Choroid plexus epithelial cell (primary cell): ENCODE results near the gene NHSL1.

Source experiments
- DNase-seq: peaks from one replicate; pipeline ENCODE4 v3.0.0-alpha.2; 2010; ENCODE audit warnings: low read depth
- H3K4me3 ChIP-seq: 2 replicates; pipeline ENCODE4 v1.5.1; 2011; ENCODE audit warnings: low read depth, mild to moderate bottlenecking, control low read depth, low read length, moderate library complexity
- CTCF ChIP-seq: conservative IDR thresholded peaks from 2 replicates; pipeline ENCODE4 v1.5.1; 2011; ENCODE audit warnings: low read depth, mild to moderate bottlenecking, control low read depth, inconsistent platforms, low read length, moderate library complexity

Gene NHSL1

GRCh38 chr6:138484018-138484731 is 15.1 kb downstream of the NHSL1 start:
- DNase-seq = no peak
- no peak overlapping the region for H3K4me3 ChIP-seq
- TF ChIP-seq CTCF = no peak

GRCh38 chr6:138482816-138483215 is 16.5 kb downstream of the NHSL1 start:
- no peak for DNase-seq
- TF ChIP-seq CTCF = no peak
- no peak overlapping the region for H3K4me3 ChIP-seq

- no peak for TF ChIP-seq CTCF
- no peak overlapping the region for H3K4me3 ChIP-seq
- DNase-seq = no peak
Measured at GRCh38 chr6:138480279-138480949, 18.9 kb downstream of the NHSL1 start.

GRCh38 chr6:138477913-138478539 is 21.3 kb downstream of the NHSL1 start:
- no peak for TF ChIP-seq CTCF
- H3K4me3 ChIP-seq = no peak overlapping the region
- DNase-seq = no peak

GRCh38 chr6:138476116-138476515 is 23.2 kb downstream of the NHSL1 start:
- no peak for TF ChIP-seq CTCF
- H3K4me3 ChIP-seq = no peak overlapping the region
- no peak for DNase-seq

GRCh38 chr6:138473144-138473543 is 26.1 kb downstream of the NHSL1 start:
- TF ChIP-seq CTCF = no peak
- no peak overlapping the region for H3K4me3 ChIP-seq
- DNase-seq = no peak
